Thymus (tissue), 11 donors: ENCODE measurements around the gene CADM2. TPM values are rescaled to one million over a fixed set of nuclear protein-coding genes. Genes with fewer than 3 reads are reported as not detected.

Source experiments
- DNase-seq, 9 donors: peaks; one replicate each; pipeline ENCODE4 v3.0.0-alpha.2; 2013; ENCODE audit warnings: low spot score in 9 of 9, low read depth in 6 of 9, missing footprints in 1 of 9
- H3K27ac ChIP-seq, 2 donors: one replicate each; pipeline ENCODE4 v1.5.1; 2013; ENCODE audit warnings: control low read depth in 1 of 2, low read depth in 1 of 2, low read length in 1 of 2, mild to moderate bottlenecking in 1 of 2, moderate library complexity in 1 of 2
- H3K27me3 ChIP-seq, 2 donors: one replicate each; pipeline ENCODE4 v1.5.1; 2013; ENCODE audit warnings: low read length in 1 of 2; ENCODE audit not compliant: control insufficient read depth in 2 of 2, insufficient read depth in 1 of 2
- H3K36me3 ChIP-seq, 2 donors: one replicate each; pipeline ENCODE4 v1.5.1; 2013; ENCODE audit warnings: low read length in 1 of 2, mild to moderate bottlenecking in 1 of 2, moderate library complexity in 1 of 2; ENCODE audit not compliant: control insufficient read depth in 2 of 2, insufficient read depth in 2 of 2
- H3K4me1 ChIP-seq, 2 donors: one replicate each; pipeline ENCODE4 v1.5.1; 2013; ENCODE audit warnings: low read length in 2 of 2; ENCODE audit not compliant: control insufficient read depth in 2 of 2, insufficient read depth in 2 of 2
- H3K4me3 ChIP-seq, 2 donors: one replicate each; pipeline ENCODE4 v1.5.1; 2013; ENCODE audit warnings: low read length in 2 of 2, control low read depth in 1 of 2, mild to moderate bottlenecking in 1 of 2
- H3K9me3 ChIP-seq, 2 donors: one replicate each; pipeline ENCODE4 v1.5.1; 2013; ENCODE audit warnings: low read length in 1 of 2, mild to moderate bottlenecking in 1 of 2; ENCODE audit not compliant: control insufficient read depth in 2 of 2, insufficient read depth in 1 of 2
- WGBS: extraction: QIAGEN DNeasy Blood & Tissue Kit; methylation state at CpG from one replicate; pipeline ENCODE4 v1.1.7; 2013; 5-methylcytosine and 5-hydroxymethylcytosine counted together
- polyA plus RNA-seq: library from polyadenylated mRNA; stranded (reverse); fragments of 200-250 nt; gene quantifications from one replicate; pipeline ENCODE4 v1.2.3, GENCODE V29; 2013
- total RNA-seq: library from RNA; stranded (reverse); fragments of 120-200 nt; gene quantifications from one replicate; pipeline ENCODE4 v1.2.4, GENCODE V29; 2013
- donor health status: healthy.

The CADM2 gene
- total and polyA plus RNA-seq, 2 donors = 0.14 to 0.66 TPM

- DNase-seq = no peak
- Histone ChIP-seq H3K27ac (no peak overlapping the region), H3K9me3 (no peaks in the 10 kb centered on the region), H3K36me3 (no peaks in the 10 kb centered on the region), H3K27me3 (no peaks in the 10 kb centered on the region), H3K4me1 (no peaks in the 10 kb centered on the region), H3K4me3 (no peak overlapping the region)
- 94% methylated on average over 2 of the region's 2 CpGs for WGBS
Measured at GRCh38 chr3:85244519-85244918, 285.7 kb downstream of the CADM2 start.

- Histone ChIP-seq H3K27me3 (no peaks in the 10 kb centered on the region), H3K4me3 (no peak overlapping the region), H3K9me3 (no peaks in the 10 kb centered on the region), H3K27ac (no peak overlapping the region), H3K36me3 (no peaks in the 10 kb centered on the region), H3K4me1 (no peaks in the 10 kb centered on the region)
- 93% methylated on average over 1 of the region's 1 CpG for WGBS
- no peak for DNase-seq
Measured at GRCh38 chr3:85251766-85252165, 293.0 kb downstream of the CADM2 start.

GRCh38 chr3:85252686-85253085 is 293.9 kb downstream of the CADM2 start:
- DNase-seq = no peak
- Histone ChIP-seq H3K27me3 (no peaks in the 10 kb centered on the region), H3K9me3 (no peaks in the 10 kb centered on the region), H3K36me3 (no peaks in the 10 kb centered on the region), H3K27ac (no peak overlapping the region), H3K4me3 (no peak overlapping the region), H3K4me1 (no peaks in the 10 kb centered on the region)
- 58% methylated on average over 1 of the region's 1 CpG for WGBS

- Histone ChIP-seq H3K27ac (no peak overlapping the region), H3K27me3 (no peaks in the 10 kb centered on the region), H3K9me3 (no peaks in the 10 kb centered on the region), H3K4me3 (no peak overlapping the region), H3K4me1 (no peaks in the 10 kb centered on the region), H3K36me3 (no peaks in the 10 kb centered on the region)
- DNase-seq = no peak
- 89% methylated on average over 3 of the region's 3 CpGs for WGBS
Measured at GRCh38 chr3:85254738-85255137, 295.9 kb downstream of the CADM2 start.

- no peak for DNase-seq
- no peaks in the 10 kb centered on the region for H3K36me3 ChIP-seq
- H3K4me1 ChIP-seq = no peaks in the 10 kb centered on the region
- no peaks in the 10 kb centered on the region for H3K9me3 ChIP-seq
- whole genome bisulfite sequencing = 52% methylated on average over 4 of the region's 4 CpGs
- no peak overlapping the region for H3K4me3 ChIP-seq
- no peaks in the 10 kb centered on the region for H3K27me3 ChIP-seq
- no peak overlapping the region for H3K27ac ChIP-seq
Measured at GRCh38 chr3:85255949-85256348, 297.2 kb downstream of the CADM2 start.

- WGBS = 90% methylated on average over 5 of the region's 5 CpGs
- H3K27ac ChIP-seq = no peak overlapping the region
Measured at GRCh38 chr3:85258326-85258725, 299.5 kb downstream of the CADM2 start.

GRCh38 chr3:85258819-85259218 is 300.0 kb downstream of the CADM2 start:
- Histone ChIP-seq H3K4me1 (no peaks in the 10 kb centered on the region), H3K27me3 (no peaks in the 10 kb centered on the region), H3K27ac (no peak overlapping the region), H3K36me3 (no peaks in the 10 kb centered on the region), H3K4me3 (no peak overlapping the region), H3K9me3 (no peaks in the 10 kb centered on the region)
- 96% methylated on average over 2 of the region's 2 CpGs for WGBS
- no peak for DNase-seq

More at GRCh38 chr3:85258326-85258725, 299.5 kb downstream of the CADM2 start:
- Histone ChIP-seq H3K27me3 (no peaks in the 10 kb centered on the region), H3K9me3 (no peaks in the 10 kb centered on the region), H3K4me3 (no peak overlapping the region), H3K4me1 (no peaks in the 10 kb centered on the region), H3K36me3 (no peaks in the 10 kb centered on the region)
- no peak for DNase-seq

- no peaks in the 10 kb centered on the region for H3K4me1 ChIP-seq
- no peak for DNase-seq
- WGBS = 84% methylated on average over 2 of the region's 2 CpGs
- H3K36me3 ChIP-seq = no peaks in the 10 kb centered on the region
- no peaks in the 10 kb centered on the region for H3K27me3 ChIP-seq
- no peak overlapping the region for H3K27ac ChIP-seq
- H3K9me3 ChIP-seq = no peaks in the 10 kb centered on the region
- no peak overlapping the region for H3K4me3 ChIP-seq
Measured at GRCh38 chr3:85259748-85260147, 301.0 kb downstream of the CADM2 start.

GRCh38 chr3:85264381-85264780 is 305.6 kb downstream of the CADM2 start:
- H3K4me3 ChIP-seq = no peak overlapping the region
- H3K27ac ChIP-seq = no peak overlapping the region
- DNase-seq = no peak
- no peaks in the 10 kb centered on the region for H3K27me3 ChIP-seq
- no peaks in the 10 kb centered on the region for H3K36me3 ChIP-seq
- H3K4me1 ChIP-seq = no peaks in the 10 kb centered on the region
- H3K9me3 ChIP-seq = no peaks in the 10 kb centered on the region
- 91% methylated on average over 1 of the region's 1 CpG for WGBS

- whole genome bisulfite sequencing = 43% methylated on average over 1 of the region's 1 CpG
- Histone ChIP-seq H3K4me1 (no peaks in the 10 kb centered on the region), H3K36me3 (no peaks in the 10 kb centered on the region), H3K27ac (no peak overlapping the region), H3K9me3 (no peaks in the 10 kb centered on the region), H3K4me3 (no peak overlapping the region), H3K27me3 (no peaks in the 10 kb centered on the region)
- no peak for DNase-seq
Measured at GRCh38 chr3:85270488-85270887, 311.7 kb downstream of the CADM2 start.
